Cerebellar nuclear complex (tissue), 1 donor: ENCODE measurements around the gene ASTE1.
"Not testable (repeated sequence)": the region's sequence is repeated elsewhere in the genome, so short reads cannot be mapped to it uniquely, and the experiment has no call there.

Experiments used
- DNase-seq, 2 experiments: peaks; one replicate each; lab custom pipeline; 2025; lab: John Stamatoyannopoulos, UW

Gene ASTE1

GRCh38 chr3:131008326-131008725 is 18.3 kb downstream of the ASTE1 start:
- no peak for DNase-seq

- no peak for DNase-seq
Measured at GRCh38 chr3:131007782-131008181, 18.8 kb downstream of the ASTE1 start.

GRCh38 chr3:131007256-131007655 is 19.4 kb downstream of the ASTE1 start:
- no peak for DNase-seq

DNA sequence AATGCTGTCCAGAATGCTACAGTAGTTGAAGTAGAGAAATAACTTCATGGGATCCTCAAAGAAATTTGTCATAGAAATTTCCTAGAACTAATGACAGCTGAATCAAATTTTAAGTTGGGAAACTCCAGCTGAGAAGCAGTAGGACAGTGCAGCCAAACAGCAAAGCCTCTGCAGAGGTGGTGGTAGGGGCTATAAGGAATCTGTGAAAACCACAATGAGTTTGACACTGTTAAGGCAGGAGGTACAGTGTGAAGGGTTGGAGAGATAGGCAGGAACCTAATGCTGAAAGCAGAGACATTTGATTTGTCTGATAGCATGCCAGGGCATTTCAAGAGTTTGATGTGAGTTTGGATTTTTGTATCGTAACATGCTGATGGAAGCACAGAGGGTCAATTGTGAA is 22.0 kb downstream of the ASTE1 start:
- no peak for DNase-seq

- DNase-seq, result no peak
Measured at GRCh38 chr3:131001071-131001470, 25.6 kb downstream of the ASTE1 start.

DNA sequence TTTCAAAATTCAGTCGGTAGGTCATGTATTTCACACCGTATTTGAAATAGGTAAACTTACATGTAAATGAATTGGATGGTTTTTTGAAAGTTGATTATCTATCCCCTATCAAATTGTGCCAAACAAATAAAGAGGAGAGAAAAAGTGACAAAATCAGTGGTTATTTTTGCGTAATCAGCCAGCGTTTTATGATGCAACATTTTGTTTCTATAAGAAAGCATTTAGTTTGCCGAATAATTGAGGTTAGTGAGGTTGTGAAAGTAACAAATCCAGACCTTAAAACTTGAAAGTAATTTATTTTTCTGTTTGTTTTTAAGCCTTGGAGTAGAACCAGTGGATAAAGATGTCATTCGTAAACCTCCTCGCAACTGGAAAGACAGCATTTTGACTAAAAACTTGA is 29.3 kb downstream of the ASTE1 start:
- no peak for DNase-seq

- no peak for DNase-seq
Measured at GRCh38 chr3:130992344-130992743, 34.3 kb downstream of the ASTE1 start.

DNA sequence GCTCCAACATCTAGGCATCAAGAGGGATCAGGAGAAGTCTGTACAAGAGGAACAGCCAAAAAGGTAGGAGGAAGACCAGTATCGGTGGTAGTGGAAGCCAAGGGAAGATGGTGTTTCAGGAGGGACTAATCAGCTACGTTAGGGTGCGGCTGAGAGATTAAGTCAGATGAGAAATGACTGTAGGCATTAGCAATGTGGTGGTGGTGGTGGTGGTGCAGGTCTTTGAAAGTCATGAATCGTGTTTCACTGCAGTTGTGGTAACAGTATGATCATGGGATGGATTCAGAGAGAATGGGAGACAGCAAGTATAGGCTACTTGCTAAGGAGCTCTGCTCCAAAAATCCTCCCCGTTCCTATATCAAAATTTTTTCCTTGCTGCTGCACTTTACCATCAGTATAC is 35.5 kb downstream of the ASTE1 start:
- no peak for DNase-seq

DNA sequence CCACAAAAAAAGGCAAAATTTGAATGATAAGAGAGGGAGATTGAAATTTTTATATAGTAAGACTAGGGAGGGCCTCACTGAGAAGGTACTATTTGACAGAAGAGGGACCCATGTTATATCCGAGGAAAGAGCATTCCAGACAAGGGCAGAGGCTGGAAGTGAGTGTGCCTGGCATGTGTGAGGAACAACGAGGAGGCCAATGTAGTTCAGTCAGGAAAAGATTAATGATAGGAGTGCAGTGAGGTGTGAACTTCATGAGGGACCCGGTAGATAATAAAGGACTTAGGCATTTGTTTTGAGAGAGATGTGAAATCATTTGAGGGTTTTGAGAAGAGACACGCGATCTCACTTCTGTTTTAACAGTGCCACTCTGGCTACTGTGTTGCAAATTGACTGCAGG is 36.3 kb downstream of the ASTE1 start:
- no peak for DNase-seq

DNA sequence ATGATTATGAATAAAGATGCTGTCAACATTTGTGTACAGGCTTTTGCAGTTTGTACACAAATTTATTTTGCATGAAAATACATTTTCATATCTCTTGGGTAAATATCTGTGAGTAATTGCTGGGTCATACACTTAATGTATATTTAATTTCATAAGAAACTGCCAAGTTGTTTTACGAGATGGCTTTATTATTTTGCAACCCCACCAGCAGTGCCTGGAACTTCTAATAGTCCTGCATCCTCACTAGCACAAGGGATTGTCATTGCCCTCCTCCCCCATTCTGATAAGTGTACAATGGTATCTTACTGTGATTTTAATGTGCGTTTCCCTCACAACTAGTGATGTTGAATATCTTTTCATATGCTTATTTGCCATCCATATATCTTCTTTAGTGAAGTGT is 45.2 kb downstream of the ASTE1 start:
- DNase-seq, result no peak

DNA sequence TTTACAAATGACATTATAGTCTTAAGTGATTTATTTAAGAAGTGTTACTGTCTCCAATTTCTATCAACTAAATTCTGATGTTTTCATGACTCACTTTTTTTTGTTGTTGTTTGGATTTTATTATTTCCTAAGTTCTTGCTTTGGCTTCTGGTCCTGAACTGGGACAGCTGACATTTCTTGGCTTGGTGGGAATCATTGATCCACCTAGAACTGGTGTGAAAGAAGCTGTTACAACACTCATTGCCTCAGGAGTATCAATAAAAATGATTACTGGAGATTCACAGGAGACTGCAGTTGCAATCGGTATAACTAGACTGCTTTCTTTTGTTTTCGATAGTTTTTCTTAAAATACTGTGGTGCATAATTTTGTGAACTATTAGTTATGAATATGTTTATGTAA is 47.5 kb downstream of the ASTE1 start:
- no peak for DNase-seq

- peak in 1 of 2 experiments; percentile 68 for DNase-seq
Measured at GRCh38 chr3:130976706-130977105, 49.9 kb downstream of the ASTE1 start.

DNA sequence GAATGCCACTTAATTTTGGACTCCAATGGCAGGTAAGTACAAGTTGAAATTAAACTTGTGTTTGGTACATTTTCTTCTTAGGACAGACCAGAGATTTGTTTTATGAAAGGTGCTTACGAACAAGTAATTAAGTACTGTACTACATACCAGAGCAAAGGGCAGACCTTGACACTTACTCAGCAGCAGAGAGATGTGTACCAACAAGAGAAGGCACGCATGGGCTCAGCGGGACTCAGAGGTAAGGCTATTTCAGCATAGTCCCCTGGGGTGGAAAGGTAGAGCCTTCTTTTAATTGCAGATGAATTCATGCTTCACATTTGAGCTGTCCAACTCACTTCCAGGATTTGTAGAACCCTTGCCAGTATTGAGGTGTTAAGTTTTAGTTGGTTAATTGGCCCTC is 51.4 kb downstream of the ASTE1 start:
- DNase-seq, result no peak

- peak; percentile 37 to 76 for DNase-seq
Measured at GRCh38 chr3:130974201-130974600, 52.4 kb downstream of the ASTE1 start.

DNA sequence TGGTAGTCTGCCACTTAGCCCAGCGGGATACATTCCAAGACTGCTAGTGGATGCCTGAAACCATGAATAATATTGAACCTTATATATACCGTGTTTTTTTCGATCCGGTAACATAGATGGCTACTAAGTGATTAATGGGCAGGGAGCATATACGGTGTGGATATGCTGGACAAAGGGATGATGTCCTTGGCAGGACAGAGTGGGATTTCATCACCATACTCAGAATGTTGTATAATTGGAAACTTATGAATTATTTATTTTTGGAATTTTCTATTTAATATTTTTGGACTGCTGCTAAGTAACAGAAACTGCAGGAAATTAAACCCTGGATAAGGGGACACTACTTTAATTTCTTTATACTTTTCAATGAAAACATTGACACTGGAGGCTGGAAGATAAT is 53.2 kb downstream of the ASTE1 start:
- DNase-seq, result no peak

GRCh38 chr3:130972592-130972991 is 54.0 kb downstream of the ASTE1 start:
- not testable (repeated sequence) for DNase-seq

GRCh38 chr3:130971208-130971607 is 55.4 kb downstream of the ASTE1 start:
- DNase-seq, result no peak

DNA sequence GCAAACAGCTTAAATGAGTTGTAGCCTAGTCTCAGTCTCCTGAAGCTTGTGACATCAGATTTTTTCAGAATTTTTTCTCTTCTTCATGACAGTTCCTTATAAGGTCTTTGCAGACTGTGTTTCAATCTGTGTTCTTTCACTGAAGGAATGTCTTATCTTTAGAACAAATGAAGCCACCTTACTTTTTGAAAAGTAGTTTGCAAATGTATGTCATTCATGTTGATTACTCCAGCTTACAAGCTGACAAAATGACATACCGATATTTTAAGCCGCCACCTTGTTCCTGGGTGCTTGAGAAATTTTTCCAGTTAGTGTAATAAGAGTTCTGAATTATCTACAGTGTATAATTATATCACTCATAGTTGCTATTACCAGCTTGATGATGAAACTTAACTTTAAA is 57.0 kb downstream of the ASTE1 start:
- no peak for DNase-seq

GRCh38 chr3:130968221-130968620 is 58.4 kb downstream of the ASTE1 start:
- no peak for DNase-seq

DNA sequence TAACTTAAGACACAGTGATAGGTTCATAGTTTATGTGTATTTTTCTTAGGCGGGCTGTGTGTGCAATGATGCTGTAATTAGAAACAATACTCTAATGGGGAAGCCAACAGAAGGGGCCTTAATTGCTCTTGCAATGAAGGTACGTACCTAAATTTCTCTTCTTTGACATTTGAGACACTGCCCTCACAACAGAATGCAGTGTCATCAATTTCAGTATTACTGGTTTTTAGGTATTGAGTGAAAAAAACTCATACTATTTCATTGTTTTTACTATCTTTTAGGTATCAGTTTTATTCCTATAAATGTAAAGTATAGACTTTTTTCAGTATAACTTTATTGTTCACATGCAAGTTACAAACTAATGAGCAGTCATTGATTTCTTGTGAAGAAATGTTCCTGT is 59.3 kb downstream of the ASTE1 start:
- no peak for DNase-seq

DNA sequence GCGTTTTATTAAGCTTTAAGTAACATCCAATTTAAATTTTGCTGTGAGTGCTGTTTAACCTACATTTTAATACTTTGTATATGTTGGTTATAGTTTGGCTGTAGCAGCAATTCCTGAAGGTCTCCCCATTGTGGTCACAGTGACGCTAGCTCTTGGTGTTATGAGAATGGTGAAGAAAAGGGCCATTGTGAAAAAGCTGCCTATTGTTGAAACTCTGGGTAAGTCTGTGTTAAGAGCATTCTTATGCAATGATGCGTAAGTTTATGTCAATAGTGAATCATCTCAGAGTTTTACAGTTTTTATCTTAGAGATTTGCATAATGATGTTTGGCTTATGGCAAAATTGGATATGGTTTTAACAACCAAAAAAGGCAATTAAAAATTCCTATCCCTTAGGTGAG is 62.7 kb downstream of the ASTE1 start:
- DNase-seq, result no peak
